ENCODE data around the gene AADACL4. TPM values are rescaled to one million over a fixed set of nuclear protein-coding genes. Genes with fewer than 3 reads are reported as not detected.

AADACL4 gene
- total and polyA plus RNA-seq, 2 experiments from 2014 or later: not detected

DNA sequence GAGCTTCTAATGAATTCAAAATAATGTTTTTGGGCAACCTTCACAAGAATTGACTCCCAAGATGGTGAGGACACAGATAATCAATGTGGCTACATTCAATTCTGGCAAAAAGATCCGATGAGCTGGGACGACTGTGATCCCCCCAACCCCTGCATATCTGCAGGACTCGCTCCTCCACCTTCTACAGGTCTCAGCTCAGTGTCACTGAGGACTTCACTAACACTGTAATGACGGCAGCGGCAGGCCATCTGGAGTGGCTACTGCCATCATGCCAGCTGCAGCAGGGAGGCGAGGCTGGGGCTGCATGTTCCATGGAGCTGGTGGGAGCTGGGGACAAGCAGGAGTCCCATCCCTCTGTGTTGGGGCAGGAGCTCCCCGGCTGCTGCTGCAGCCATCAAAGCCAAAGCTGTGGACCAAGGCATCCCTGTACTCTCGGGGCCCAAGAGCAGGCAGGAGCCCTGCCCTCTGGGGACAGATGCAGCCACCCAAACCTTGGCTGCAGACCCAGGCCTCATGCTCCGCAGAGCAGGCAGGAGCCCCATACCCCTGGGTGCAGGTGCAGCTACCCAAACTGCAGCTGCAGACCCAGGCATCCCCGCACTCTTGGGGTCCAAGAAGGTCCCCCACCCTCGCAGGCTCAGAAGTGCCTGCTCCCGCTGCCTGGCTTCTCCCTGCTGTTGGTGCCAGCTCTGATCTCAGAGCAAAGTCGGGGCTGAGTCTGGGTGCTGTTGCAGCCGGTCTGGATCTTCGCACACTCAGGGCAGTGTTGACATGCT is 13.7 kb upstream of the AADACL4 start:
- no peak for TF ChIP-seq EZH2 (IDR thresholded peaks at IDR 0.05; ENCODE audit: low read depth, unreplicated experiment)
- no peak for TF ChIP-seq EZH2phosphoT487 (IDR thresholded peaks at IDR 0.05; ENCODE audit: unreplicated experiment)
- no peak for TF ChIP-seq POLR2AphosphoS5 (IDR thresholded peaks at IDR 0.05; ENCODE audit: low read depth)
- TF ChIP-seq, protein P1, sequence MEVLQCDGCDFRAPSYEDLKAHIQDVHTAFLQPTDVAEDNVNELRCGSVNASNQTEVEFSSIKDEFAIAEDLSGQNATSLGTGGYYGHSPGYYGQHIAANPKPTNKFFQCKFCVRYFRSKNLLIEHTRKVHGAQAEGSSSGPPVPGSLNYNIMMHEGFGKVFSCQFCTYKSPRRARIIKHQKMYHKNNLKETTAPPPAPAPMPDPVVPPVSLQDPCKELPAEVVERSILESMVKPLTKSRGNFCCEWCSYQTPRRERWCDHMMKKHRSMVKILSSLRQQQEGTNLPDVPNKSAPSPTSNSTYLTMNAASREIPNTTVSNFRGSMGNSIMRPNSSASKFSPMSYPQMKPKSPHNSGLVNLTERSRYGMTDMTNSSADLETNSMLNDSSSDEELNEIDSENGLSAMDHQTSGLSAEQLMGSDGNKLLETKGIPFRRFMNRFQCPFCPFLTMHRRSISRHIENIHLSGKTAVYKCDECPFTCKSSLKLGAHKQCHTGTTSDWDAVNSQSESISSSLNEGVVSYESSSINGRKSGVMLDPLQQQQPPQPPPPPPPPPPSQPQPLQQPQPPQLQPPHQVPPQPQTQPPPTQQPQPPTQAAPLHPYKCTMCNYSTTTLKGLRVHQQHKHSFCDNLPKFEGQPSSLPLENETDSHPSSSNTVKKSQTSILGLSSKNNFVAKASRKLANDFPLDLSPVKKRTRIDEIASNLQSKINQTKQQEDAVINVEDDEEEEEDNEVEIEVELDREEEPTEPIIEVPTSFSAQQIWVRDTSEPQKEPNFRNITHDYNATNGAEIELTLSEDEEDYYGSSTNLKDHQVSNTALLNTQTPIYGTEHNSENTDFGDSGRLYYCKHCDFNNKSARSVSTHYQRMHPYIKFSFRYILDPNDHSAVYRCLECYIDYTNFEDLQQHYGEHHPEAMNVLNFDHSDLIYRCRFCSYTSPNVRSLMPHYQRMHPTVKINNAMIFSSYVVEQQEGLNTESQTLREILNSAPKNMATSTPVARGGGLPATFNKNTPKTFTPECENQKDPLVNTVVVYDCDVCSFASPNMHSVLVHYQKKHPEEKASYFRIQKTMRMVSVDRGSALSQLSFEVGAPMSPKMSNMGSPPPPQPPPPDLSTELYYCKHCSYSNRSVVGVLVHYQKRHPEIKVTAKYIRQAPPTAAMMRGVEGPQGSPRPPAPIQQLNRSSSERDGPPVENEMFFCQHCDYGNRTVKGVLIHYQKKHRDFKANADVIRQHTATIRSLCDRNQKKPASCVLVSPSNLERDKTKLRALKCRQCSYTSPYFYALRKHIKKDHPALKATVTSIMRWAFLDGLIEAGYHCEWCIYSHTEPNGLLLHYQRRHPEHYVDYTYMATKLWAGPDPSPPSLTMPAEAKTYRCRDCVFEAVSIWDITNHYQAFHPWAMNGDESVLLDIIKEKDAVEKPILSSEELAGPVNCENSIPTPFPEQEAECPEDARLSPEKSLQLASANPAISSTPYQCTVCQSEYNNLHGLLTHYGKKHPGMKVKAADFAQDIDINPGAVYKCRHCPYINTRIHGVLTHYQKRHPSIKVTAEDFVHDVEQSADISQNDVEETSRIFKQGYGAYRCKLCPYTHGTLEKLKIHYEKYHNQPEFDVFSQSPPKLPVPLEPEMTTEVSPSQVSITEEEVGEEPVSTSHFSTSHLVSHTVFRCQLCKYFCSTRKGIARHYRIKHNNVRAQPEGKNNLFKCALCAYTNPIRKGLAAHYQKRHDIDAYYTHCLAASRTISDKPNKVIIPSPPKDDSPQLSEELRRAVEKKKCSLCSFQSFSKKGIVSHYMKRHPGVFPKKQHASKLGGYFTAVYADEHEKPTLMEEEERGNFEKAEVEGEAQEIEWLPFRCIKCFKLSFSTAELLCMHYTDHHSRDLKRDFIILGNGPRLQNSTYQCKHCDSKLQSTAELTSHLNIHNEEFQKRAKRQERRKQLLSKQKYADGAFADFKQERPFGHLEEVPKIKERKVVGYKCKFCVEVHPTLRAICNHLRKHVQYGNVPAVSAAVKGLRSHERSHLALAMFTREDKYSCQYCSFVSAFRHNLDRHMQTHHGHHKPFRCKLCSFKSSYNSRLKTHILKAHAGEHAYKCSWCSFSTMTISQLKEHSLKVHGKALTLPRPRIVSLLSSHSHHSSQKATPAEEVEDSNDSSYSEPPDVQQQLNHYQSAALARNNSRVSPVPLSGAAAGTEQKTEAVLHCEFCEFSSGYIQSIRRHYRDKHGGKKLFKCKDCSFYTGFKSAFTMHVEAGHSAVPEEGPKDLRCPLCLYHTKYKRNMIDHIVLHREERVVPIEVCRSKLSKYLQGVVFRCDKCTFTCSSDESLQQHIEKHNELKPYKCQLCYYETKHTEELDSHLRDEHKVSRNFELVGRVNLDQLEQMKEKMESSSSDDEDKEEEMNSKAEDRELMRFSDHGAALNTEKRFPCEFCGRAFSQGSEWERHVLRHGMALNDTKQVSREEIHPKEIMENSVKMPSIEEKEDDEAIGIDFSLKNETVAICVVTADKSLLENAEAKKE (CRISPR knock-in tag; IDR thresholded peaks at IDR 0.05): no peak
- TF ChIP-seq, protein P2, sequence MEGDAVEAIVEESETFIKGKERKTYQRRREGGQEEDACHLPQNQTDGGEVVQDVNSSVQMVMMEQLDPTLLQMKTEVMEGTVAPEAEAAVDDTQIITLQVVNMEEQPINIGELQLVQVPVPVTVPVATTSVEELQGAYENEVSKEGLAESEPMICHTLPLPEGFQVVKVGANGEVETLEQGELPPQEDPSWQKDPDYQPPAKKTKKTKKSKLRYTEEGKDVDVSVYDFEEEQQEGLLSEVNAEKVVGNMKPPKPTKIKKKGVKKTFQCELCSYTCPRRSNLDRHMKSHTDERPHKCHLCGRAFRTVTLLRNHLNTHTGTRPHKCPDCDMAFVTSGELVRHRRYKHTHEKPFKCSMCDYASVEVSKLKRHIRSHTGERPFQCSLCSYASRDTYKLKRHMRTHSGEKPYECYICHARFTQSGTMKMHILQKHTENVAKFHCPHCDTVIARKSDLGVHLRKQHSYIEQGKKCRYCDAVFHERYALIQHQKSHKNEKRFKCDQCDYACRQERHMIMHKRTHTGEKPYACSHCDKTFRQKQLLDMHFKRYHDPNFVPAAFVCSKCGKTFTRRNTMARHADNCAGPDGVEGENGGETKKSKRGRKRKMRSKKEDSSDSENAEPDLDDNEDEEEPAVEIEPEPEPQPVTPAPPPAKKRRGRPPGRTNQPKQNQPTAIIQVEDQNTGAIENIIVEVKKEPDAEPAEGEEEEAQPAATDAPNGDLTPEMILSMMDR (conservative IDR thresholded peaks at IDR 0.05; ENCODE audit: low read depth in 2 of 2): no peak
- TF ChIP-seq, protein P3, sequence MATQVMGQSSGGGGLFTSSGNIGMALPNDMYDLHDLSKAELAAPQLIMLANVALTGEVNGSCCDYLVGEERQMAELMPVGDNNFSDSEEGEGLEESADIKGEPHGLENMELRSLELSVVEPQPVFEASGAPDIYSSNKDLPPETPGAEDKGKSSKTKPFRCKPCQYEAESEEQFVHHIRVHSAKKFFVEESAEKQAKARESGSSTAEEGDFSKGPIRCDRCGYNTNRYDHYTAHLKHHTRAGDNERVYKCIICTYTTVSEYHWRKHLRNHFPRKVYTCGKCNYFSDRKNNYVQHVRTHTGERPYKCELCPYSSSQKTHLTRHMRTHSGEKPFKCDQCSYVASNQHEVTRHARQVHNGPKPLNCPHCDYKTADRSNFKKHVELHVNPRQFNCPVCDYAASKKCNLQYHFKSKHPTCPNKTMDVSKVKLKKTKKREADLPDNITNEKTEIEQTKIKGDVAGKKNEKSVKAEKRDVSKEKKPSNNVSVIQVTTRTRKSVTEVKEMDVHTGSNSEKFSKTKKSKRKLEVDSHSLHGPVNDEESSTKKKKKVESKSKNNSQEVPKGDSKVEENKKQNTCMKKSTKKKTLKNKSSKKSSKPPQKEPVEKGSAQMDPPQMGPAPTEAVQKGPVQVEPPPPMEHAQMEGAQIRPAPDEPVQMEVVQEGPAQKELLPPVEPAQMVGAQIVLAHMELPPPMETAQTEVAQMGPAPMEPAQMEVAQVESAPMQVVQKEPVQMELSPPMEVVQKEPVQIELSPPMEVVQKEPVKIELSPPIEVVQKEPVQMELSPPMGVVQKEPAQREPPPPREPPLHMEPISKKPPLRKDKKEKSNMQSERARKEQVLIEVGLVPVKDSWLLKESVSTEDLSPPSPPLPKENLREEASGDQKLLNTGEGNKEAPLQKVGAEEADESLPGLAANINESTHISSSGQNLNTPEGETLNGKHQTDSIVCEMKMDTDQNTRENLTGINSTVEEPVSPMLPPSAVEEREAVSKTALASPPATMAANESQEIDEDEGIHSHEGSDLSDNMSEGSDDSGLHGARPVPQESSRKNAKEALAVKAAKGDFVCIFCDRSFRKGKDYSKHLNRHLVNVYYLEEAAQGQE (IDR thresholded peaks at IDR 0.05; ENCODE audit: unreplicated experiment): no peak
- TF ChIP-seq NANOG (IDR thresholded peaks at IDR 0.05; ENCODE audit: borderline replicate concordance): no peak
- no peak for TF ChIP-seq STAT1 (IDR thresholded peaks at IDR 0.05; ENCODE audit: unreplicated experiment)
- no peak for TF ChIP-seq ZNF331 (CRISPR knock-in tag; IDR thresholded peaks at IDR 0.05; ENCODE audit: low read depth)
- no peak for TF ChIP-seq ZNF114 (CRISPR knock-in tag; IDR thresholded peaks at IDR 0.05)
- no peak for TF ChIP-seq JUNB (IDR thresholded peaks at IDR 0.05; ENCODE audit: unreplicated experiment)
- TF ChIP-seq CREB1 (CRISPR knock-in tag; IDR thresholded peaks at IDR 0.05; ENCODE audit: low read depth): no peak
- TF ChIP-seq, protein P4, sequence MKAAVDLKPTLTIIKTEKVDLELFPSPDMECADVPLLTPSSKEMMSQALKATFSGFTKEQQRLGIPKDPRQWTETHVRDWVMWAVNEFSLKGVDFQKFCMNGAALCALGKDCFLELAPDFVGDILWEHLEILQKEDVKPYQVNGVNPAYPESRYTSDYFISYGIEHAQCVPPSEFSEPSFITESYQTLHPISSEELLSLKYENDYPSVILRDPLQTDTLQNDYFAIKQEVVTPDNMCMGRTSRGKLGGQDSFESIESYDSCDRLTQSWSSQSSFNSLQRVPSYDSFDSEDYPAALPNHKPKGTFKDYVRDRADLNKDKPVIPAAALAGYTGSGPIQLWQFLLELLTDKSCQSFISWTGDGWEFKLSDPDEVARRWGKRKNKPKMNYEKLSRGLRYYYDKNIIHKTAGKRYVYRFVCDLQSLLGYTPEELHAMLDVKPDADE (IDR thresholded peaks at IDR 0.05): no peak
- H3K4me1 ChIP-seq (ENCODE audit: insufficient read depth): peaks cover 28% of the 10 kb centered on the region
- no peak overlapping the region for H2AFZ ChIP-seq
- no peak overlapping the region; the same call in 1 of the 2 replicates for H3K27ac Mint-ChIP-seq
- H3K27ac ChIP-seq (ENCODE audit: low read depth): peak overlapping the region; percentile 96
- ATAC-seq (peak; percentile 15), DNase-seq (ENCODE audit: low spot score) (no peak)
- no peak overlapping the region for H3K4me3 ChIP-seq
- H3K9me3 Mint-ChIP-seq: peaks cover 29% of the 10 kb centered on the region
- H3F3A ChIP-seq (replicated peaks; ENCODE audit: low read depth): 0 out of 2 replicates have a peak, but pooled peaks cover 12% of the 10 kb centered on the region
- no peak overlapping the region for H3K4me2 ChIP-seq
- H3K9me2 ChIP-seq (ENCODE audit: insufficient read depth): no peaks in the 10 kb centered on the region
- H3K79me2 ChIP-seq (replicated peaks; ENCODE audit: insufficient read depth): no peaks in the 10 kb centered on the region
- no peaks in the 10 kb centered on the region for H3K27me3 ChIP-seq (ENCODE audit: insufficient read depth)
- H4K20me1 ChIP-seq (replicated peaks; ENCODE audit: insufficient read depth): no peaks in the 10 kb centered on the region
- H3K4me1 Mint-ChIP-seq: peaks cover 25% of the 10 kb centered on the region
- H3K4me3 Mint-ChIP-seq: no peak overlapping the region
- peaks cover 10% of the 10 kb centered on the region for H3K27me3 Mint-ChIP-seq (ENCODE audit: insufficient read depth, low read depth, poor library complexity)
- H3K36me3 ChIP-seq (ENCODE audit: insufficient read depth): no peaks in the 10 kb centered on the region
- peaks cover 10% of the 10 kb centered on the region for H3K36me3 Mint-ChIP-seq (ENCODE audit: low read depth)

Data from GM23338 (cell line).